Activated CD4-positive, alpha-beta T cell treated with anti-CD3 and anti-CD28 coated beads for 1 hour (primary cell): ENCODE results near the gene PIK3R6.

ENCODE experiments used
- DNase-seq: peaks from one replicate; pipeline ENCODE4 v3.0.0-alpha.2; 2020

PIK3R6 gene, protein sequence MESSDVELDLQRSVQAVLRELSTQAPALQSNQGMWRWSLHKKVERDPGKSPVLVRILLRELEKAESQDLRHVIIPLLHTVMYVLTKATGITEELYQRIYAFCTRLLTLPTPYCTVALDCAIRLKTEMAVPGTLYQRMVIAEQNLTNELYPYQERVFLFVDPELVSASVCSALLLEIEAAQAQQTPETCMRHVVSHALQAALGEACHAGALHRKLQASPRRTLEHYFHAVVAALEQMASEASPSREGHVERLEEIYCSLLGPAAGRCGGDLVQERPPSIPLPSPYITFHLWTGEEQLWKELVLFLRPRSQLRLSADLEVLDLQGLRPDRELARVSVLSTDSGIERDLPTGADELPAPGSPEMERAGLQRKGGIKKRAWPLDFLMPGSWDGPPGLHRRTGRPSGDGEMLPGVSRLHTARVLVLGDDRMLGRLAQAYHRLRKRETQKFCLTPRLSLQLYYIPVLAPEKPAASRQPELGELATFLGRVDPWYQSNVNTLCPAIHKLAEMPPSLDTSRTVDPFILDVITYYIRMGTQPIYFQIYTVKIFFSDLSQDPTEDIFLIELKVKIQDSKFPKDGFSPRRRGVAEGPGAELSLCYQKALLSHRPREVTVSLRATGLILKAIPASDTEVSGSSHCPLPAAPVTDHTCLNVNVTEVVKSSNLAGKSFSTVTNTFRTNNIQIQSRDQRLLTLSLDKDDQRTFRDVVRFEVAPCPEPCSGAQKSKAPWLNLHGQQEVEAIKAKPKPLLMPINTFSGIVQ

DNA sequence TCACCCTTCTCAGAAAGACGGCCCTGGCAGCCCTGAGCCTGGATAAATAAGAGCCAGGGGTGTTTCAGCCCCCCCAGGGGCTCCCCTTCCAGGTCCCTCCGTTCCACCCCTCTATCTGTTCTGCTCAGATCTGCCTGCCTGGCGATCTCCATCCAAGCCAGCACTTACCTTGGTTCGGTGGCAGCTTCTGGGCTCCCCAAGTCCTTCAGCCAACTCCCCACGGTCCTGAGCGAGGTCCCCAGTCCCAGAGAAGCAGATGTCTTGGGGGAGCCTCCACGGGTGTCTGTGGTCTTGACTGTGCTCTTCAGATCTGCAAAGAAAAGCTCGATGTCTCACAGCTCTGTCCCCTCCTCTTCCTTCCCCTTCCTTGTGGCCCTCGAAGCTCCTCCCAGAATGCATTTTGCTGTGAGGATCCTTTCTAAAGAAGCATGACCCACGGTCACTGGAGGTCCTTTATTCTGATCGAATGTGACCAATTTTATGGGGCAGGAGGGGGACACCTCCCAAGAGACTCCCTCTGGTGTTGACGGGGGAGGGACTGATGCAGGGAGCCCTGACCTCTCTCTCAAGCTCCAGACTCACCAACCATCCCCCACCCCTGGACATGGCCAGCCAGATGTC is at the start of gene PIK3R6:
Gene PIK3R6, minus strand, starts transcription at position 314 of the 621 bp plus-strand sequence. CDS start 17,880 bp downstream, outside the sequence.
- no peak for DNase-seq

DNA sequence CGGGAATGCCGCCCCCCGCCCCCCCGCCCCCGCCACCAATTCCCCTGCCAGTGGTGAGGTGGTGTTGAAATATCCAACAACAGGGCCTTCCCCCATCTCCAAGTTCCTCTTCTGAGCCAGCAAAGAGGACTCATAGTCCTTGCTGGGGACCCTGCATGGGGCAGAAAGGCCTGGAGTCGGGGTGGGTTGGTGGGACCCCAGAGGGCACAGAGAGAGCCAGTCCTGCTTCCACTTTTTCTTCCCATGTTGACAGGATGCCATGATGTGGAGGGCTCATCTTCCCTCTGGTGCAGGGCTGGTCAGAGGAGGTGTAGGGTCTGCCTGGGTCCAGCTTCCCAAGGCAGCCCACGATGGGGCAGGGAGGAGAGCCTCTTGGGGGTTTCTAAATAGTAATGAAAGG is 49.0 kb upstream of the PIK3R6 start:
- no peak for DNase-seq

- DNase-seq: no peak
Measured at GRCh38 chr17:8914554-8914953, 47.1 kb upstream of the PIK3R6 start.

- no peak for DNase-seq
Measured at GRCh38 chr17:8913879-8914278, 46.4 kb upstream of the PIK3R6 start.

GRCh38 chr17:8913091-8913490 is 45.6 kb upstream of the PIK3R6 start:
- DNase-seq: no peak

GRCh38 chr17:8912084-8912981 is 44.9 kb upstream of the PIK3R6 start:
- DNase-seq: no peak

- DNase-seq: no peak
Measured at GRCh38 chr17:8910969-8911604, 43.6 kb upstream of the PIK3R6 start.

- no peak for DNase-seq
Measured at GRCh38 chr17:8909586-8910270, 42.3 kb upstream of the PIK3R6 start.

GRCh38 chr17:8905331-8905730 is 37.9 kb upstream of the PIK3R6 start:
- DNase-seq: no peak

- DNase-seq: no peak
Measured at GRCh38 chr17:8904686-8905085, 37.2 kb upstream of the PIK3R6 start.

DNA sequence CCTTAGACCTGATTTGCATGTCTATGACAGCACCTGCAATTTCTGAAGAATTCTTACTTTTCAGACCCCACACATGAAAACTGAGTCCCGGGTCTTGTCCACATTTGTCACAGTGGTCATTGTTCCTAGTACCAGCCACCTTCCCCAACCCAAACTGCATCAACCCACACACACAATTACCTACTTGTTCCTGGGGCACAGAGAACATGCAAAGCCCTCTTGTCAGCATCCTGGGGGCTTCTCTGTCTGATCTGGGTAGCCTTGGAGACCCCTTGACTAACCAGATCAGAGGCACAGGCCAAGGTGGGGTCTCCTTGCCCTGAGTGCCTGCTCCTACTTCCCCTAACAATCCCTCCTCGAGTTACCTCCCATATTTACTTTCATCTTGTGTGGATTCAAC is 36.7 kb upstream of the PIK3R6 start:
- DNase-seq: no peak

GRCh38 chr17:8900626-8901585 is 33.4 kb upstream of the PIK3R6 start:
- DNase-seq: no peak

GRCh38 chr17:8900207-8900606 is 32.7 kb upstream of the PIK3R6 start:
- DNase-seq: no peak

GRCh38 chr17:8898636-8899035 is 31.2 kb upstream of the PIK3R6 start:
- no peak for DNase-seq

DNA sequence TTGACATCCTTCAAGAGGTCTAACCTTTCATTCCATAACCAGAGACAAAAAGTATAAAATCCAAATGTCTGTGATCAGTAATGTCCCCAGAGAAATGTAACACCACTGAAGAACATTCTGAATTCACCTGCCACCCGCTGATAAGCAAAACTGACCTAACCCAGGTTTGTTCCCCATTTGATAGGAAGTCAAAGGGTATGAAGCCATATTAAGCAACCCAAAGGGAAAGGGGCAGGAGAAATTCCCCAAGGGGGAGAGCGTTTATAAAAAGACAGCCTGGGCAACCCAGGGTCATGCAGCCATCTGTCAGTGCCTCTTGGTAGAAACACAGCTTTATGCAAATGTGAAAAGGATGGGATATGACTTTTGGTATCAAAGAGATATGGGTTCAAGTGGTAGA is 30.7 kb upstream of the PIK3R6 start:
- DNase-seq: no peak

- no peak for DNase-seq
Measured at GRCh38 chr17:8896641-8897635, 29.5 kb upstream of the PIK3R6 start.

DNA sequence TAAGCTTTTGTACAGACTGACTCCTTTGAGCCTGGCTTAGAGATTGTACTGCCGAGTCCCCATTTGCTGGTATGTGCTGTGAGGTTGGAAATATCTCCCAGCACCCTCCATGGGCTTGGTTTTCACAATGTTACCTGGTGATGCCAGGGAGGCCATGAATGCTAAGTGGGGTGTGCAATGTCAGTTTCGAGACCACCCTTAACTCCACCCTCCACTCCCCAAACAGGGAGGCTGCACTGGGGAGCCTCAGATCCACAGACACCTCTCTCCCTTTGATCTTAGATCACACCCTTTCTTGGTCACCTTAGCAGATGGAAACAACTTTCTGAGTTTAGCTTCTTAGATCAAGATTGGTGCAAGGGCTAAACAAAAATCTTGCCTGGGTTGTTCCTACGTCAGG is 28.6 kb upstream of the PIK3R6 start:
- DNase-seq: no peak

- DNase-seq: peak; percentile 26
Measured at GRCh38 chr17:8894673-8895578, 27.5 kb upstream of the PIK3R6 start.
